Endometrial microvascular endothelial cells (primary cell): ENCODE data around the gene ROS1. TPM values are rescaled to one million over a fixed set of nuclear protein-coding genes. Genes with fewer than 3 reads are reported as not detected.

Source experiments
- in situ Hi-C: cut with HindIII; loops from 2 replicates; pipeline ENCODE4 v1.10.0; 2017; ENCODE audit warnings: low sequenced_read_pairs, low pct_unique_long_range_greater_than_20kb; ENCODE audit errors: inconsistent ontology term
- total RNA-seq: library from RNA; depleted of rRNA; stranded (reverse); fragments of >200 nt; gene quantifications from one replicate; pipeline ENCODE4 v1.2.3, GENCODE V29; 2015; ENCODE audit errors: inconsistent ontology term

Gene ROS1
- total RNA-seq, 1 donor from 2014 or later, result not detected

GRCh38 chr6:117329926-117330325 lies 95.8 kb downstream of the ROS1 start:
- in situ Hi-C loops, result no loop called here

GRCh38 chr6:117328500-117328899 lies 97.2 kb downstream of the ROS1 start:
- in situ Hi-C loops, result no loop called here

- in situ Hi-C loops, result no loop called here
These were observed 97.7 kb downstream of the ROS1 start for GRCh38 chr6:117328005-117328389.

GRCh38 chr6:117327149-117328004 lies 98.4 kb downstream of the ROS1 start:
- in situ Hi-C loops, result no loop called here

DNA sequence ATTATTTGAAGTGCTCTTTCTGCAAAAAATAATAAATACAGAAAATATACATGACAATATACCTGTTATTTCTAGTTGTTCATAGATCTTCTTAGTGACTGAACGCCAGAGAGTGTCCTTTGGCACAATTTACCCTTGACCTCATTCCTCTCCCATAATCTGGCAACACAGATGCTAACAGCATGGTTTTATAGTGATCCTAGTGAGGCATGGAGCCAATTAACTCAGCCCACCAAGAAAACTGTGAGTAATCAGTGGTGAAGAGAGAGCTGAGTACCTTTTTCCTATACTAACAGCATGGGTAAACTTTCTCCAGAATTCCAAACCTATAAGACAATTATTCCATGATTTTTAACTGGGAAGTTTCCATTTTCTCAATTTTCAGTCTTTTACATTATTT lies 99.3 kb downstream of the ROS1 start:
- in situ Hi-C loops, result no loop called here

DNA sequence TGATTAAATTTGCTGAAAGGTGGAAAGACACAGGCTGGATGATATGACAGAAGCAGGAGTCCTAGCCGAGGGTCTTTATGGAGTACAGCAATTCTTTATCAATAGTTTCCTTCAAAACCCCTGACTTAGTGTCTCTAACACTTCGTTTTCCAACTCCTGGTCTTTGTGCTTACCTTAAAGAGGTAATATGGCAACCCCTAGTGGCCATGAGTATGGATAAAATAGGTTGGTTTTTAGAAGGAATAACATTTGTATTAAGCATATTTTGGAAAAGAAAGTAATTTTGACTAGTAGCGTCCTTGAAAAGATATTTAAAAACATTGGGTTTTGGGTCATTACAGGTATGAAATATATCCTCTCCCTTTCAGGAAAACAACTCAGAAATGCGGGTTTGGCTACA lies 108.5 kb downstream of the ROS1 start:
- in situ Hi-C loops, result no loop called here

DNA sequence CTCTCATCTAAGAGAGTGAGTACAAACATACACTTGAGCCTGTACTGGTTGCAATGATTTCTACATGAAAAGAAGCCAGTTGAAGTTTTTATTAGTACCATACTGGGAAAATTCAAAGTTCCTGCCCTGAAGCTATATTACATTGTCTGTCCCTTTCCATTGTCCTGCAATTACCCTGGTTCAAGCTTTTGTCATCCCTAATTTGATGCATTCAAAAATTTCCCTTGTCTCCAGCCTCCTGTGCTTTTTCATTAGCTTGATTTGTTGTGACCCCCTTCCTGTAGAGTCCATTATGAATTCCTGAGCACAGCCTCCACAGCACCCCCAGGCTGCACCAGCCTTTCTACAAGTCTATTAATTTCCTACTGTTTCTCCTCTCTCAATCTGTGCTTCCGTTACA lies 114.0 kb downstream of the ROS1 start:
- in situ Hi-C loops, result no loop called here

DNA sequence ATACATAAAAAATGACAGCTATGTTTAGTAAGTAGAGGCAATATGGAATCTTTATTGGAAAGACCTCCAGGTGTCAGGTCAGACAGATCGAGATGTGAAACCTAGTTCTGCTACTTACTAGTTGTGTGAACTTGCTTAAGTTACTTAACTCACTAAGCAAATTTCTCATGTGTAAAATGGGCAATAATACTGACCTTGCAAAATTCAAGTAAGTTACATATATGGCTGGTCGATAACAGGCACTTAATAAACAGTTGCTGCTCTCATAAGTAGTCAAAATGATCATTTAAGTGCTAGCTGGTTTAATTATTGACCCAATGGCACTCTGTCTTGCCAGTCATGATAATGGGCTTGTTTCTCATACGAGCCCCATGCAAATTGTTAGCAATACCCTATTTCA lies 114.4 kb downstream of the ROS1 start:
- in situ Hi-C loops, result no loop called here

GRCh38 chr6:117309611-117310010 lies 116.1 kb downstream of the ROS1 start:
- in situ Hi-C loops, result no loop called here

DNA sequence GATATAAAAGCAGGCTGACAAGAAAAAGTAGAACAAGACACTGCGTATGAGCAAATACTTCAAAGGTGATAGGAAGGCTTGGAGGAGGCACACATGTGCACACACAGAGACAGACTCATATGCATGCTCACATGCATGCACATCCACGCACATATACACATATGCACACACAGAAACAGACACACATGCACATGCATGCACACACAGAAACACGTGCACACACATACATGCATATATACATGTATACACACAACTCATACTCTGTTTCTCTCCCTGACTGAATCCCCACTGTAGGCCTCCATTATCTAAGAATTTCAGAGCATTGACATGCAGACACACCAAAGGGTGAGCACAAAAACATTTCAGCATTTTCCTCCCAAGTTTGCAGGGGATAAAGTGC lies 116.7 kb downstream of the ROS1 start:
- in situ Hi-C loops, result no loop called here

DNA sequence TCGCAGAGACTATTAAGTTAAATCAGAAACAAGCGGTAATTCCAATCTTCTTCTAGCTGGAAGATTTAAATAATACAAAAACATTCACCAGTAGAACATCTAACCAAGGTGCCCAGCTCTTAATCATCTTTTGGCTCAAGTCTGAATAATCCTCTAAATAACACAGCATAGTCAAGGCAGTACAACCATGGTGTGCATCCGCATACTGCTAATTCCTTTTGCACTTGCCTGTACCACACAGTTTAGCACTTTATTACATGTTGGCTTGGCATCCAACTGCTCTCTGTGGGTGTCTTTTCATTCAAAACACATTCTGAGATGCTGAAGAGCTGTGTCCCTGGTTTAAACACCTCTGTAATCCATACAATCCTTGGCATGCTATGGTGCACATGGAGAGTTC lies 118.1 kb downstream of the ROS1 start:
- in situ Hi-C loops, result no loop called here

- in situ Hi-C loops, result no loop called here
These were observed 119.4 kb downstream of the ROS1 start for GRCh38 chr6:117306227-117306790.

DNA sequence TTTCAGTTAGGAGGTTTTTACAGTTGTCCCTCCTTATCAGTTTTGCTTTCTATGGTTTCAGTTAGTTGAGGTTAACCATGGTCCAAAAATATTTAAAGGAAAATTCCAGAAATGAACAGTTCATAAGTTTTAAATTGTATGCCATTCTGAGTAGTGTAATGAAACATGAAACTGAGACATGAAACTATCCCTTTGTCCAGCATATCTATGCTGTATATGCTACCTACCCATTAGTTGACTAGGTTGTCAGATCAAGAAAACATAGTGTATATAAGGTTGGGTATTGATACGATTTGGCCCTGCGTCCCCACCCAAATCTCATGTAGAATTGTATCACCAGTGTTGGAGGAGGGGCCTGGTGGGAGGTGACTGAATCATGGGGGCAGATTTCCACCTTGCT lies 121.3 kb downstream of the ROS1 start:
- in situ Hi-C loops, result no loop called here

DNA sequence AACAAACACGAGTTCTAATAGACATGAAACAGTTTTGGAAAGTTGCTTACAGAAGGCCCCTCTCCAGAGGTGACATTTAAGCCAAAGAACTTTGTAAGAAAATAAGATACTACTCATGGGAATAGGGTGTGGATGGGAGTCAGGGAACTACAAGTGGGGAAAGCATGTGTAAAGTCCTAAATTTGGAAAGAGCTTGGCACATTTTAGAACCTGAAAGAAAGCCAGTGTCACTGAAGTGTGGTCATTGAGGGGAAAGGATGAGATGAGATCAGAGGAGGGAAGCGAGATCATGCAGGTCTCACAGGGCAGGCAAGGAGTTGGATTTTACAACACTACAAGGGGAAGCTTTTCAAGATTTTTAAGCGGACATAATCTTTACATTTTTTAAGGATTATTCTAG lies 122.4 kb downstream of the ROS1 start:
- in situ Hi-C loops, result no loop called here

- in situ Hi-C loops, result no loop called here
These were observed 126.8 kb downstream of the ROS1 start for GRCh38 chr6:117298941-117299340.

- in situ Hi-C loops, result no loop called here
These were observed 135.4 kb downstream of the ROS1 start for GRCh38 chr6:117290173-117290846.

GRCh38 chr6:117288083-117288715 lies 137.5 kb downstream of the ROS1 start:
- in situ Hi-C loops, result no loop called here

- in situ Hi-C loops, result no loop called here
These were observed 144.8 kb downstream of the ROS1 start for GRCh38 chr6:117280922-117281321.

GRCh38 chr6:117276778-117277316 lies 148.9 kb downstream of the ROS1 start:
- in situ Hi-C loops, result no loop called here
